Measurements from ENCODE around the gene AHRR. TPM values are rescaled to one million over a fixed set of nuclear protein-coding genes. Genes with fewer than 3 reads are reported as not detected.

The AHRR gene
- total RNA-seq, 1 experiment from 2014 or later: 2.2 TPM

GRCh38 chr5:378301-378891, 56.9 kb downstream of the AHRR start:
- no peak overlapping the region for H4K5ac ChIP-seq (ENCODE audit: insufficient read length, low read depth, low read length)
- no peaks in the 10 kb centered on the region for H3K4me1 ChIP-seq (ENCODE audit: insufficient read depth, low read length)
- H3K27me3 Mint-ChIP-seq (ENCODE audit: low read depth): peaks cover 32% of the 10 kb centered on the region
- H3K4me2 ChIP-seq (ENCODE audit: insufficient read depth, insufficient read length, low read length): no peak overlapping the region
- no peaks in the 10 kb centered on the region for H3K79me2 ChIP-seq (ENCODE audit: insufficient read depth, low read length)
- peaks cover 2% of the 10 kb centered on the region; the same call in 1 of the 2 replicates for H3K27me3 ChIP-seq (ENCODE audit: insufficient read depth, low read length)
- no peak overlapping the region for H2BK120ac ChIP-seq (ENCODE audit: low read depth, low read length, poor library complexity, severe bottlenecking)
- no CpG with 5 or more reads among the region's 8 CpGs for WGBS (ENCODE audit: extremely low coverage, insufficient read length, low lambda C conversion rate)
- no peak overlapping the region for H3T11ph ChIP-seq (ENCODE audit: low read length)
- H3K27ac Mint-ChIP-seq: no peak overlapping the region; a peak in 1 of 7 replicates
- H3K18ac ChIP-seq (ENCODE audit: insufficient read length, low read depth, low read length): no peak overlapping the region
- no peak overlapping the region for H4K91ac ChIP-seq (ENCODE audit: insufficient read length, low read depth, low read length)
- H3K36me3 Mint-ChIP-seq (ENCODE audit: insufficient read depth in 1 of 3, low read depth in 3 of 3): no peaks in the 10 kb centered on the region; a peak in 1 of 7 replicates
- H3K23ac ChIP-seq (ENCODE audit: insufficient read length, low read depth, low read length): no peak overlapping the region
- peaks cover 1% of the 10 kb centered on the region for H3K23me2 ChIP-seq (ENCODE audit: insufficient read length, low read depth, low read length, poor library complexity, severe bottlenecking)
- H3K9ac ChIP-seq (ENCODE audit: extremely low read depth, insufficient read length, low read length): no peak overlapping the region
- H2BK12ac ChIP-seq (ENCODE audit: insufficient read length, low read depth, low read length): no peak overlapping the region
- H2AK5ac ChIP-seq (ENCODE audit: insufficient read length, low read length): no peak overlapping the region
- no peak overlapping the region for H3K14ac ChIP-seq (ENCODE audit: insufficient read depth, low read length)
- peaks cover 5% of the 10 kb centered on the region in 2 experiments for H3K4me1 Mint-ChIP-seq
- no peak overlapping the region for H3K27ac ChIP-seq (ENCODE audit: insufficient read length, low read depth, low read length)
- no peaks in the 10 kb centered on the region for H3K79me1 ChIP-seq (ENCODE audit: insufficient read depth, low read depth, low read length, poor library complexity, severe bottlenecking)
- TF ChIP-seq CTCF (conservative IDR thresholded peaks at IDR 0.05): no peak
- no peaks in the 10 kb centered on the region for H4K20me1 ChIP-seq (ENCODE audit: control insufficient read depth, insufficient read depth, insufficient read length)
- H4K8ac ChIP-seq (replicated peaks; ENCODE audit: insufficient read length, low read depth, low read length): no peak overlapping the region
- H3K9me3 Mint-ChIP-seq: peaks cover 0 to 5% of the 10 kb centered on the region in 2 experiments; a peak in 2 of 5 replicates
- H2BK20ac ChIP-seq (ENCODE audit: low read depth, low read length, poor library complexity, severe bottlenecking): no peak overlapping the region
- no peak overlapping the region for H3K4ac ChIP-seq (ENCODE audit: low read depth, low read length)
- no peak overlapping the region for H2BK5ac ChIP-seq (ENCODE audit: insufficient read length, low read length)
- H2BK15ac ChIP-seq (ENCODE audit: low read depth, low read length): no peak overlapping the region
- DNase-seq: peak; percentile 18
- no peak overlapping the region for H2AFZ ChIP-seq (ENCODE audit: low read length)
- no peak overlapping the region for H3K4me3 Mint-ChIP-seq
- H3K9me3 ChIP-seq (ENCODE audit: control insufficient read depth, low read depth, low read length): no peaks in the 10 kb centered on the region
- H3K56ac ChIP-seq (ENCODE audit: insufficient read length, low read depth, low read length): no peak overlapping the region
